HepG2 (cell line): Measurements from ENCODE around the gene CFAP61.

ENCODE experiments used
- IRF1 ChIP-seq: sonication (generic); formaldehyde crosslinking; IDR thresholded peaks from 2 replicates; pipeline ENCODE4 v1.4.0; 2020; ENCODE audit warnings: low read depth, mild to moderate bottlenecking, missing genetic modification reagents
- TCF12 ChIP-seq, 2 experiments: fragments of 450-650 bp in 1 of 2; sonication (generic) in 1 of 2; formaldehyde crosslinking in 1 of 2; IDR thresholded peaks; 2 replicates each; pipeline versions ENCODE4 v1.6.1 to v1.8.0; 2017 to 2022; ENCODE audit warnings: antibody characterized with exemption in 1 of 2, mild to moderate bottlenecking in 1 of 2, missing genetic modification reagents in 1 of 2, moderate library complexity in 1 of 2
- ZFP90 ChIP-seq: sonication (generic); formaldehyde crosslinking; IDR thresholded peaks from 2 replicates; pipeline ENCODE4 v1.8.0; 2022; ENCODE audit warnings: missing genetic modification reagents, mild to moderate bottlenecking, inconsistent platforms, borderline replicate concordance
- ZNF768 ChIP-seq: sonication (generic); formaldehyde crosslinking; IDR thresholded peaks from 2 replicates; pipeline ENCODE4 v1.4.0; 2020; ENCODE audit warnings: missing genetic modification reagents

- TF ChIP-seq TCF12 (IDR thresholded peaks at IDR 0.05) (no peak), TCF12 (CRISPR knock-in tag; IDR thresholded peaks at IDR 0.05) (no peak), ZFP90 (CRISPR knock-in tag) (no peak), IRF1 (no peak), ZNF768 (CRISPR knock-in tag) (no peak)
Measured at GRCh38 chr20:20034486-20034885, 17.8 kb upstream of the CFAP61 start.
